OCI-LY7 (cell line): ENCODE results near the gene RASGRP1. TPM values are rescaled to one million over a fixed set of nuclear protein-coding genes. Genes with fewer than 3 reads are reported as not detected.

Source experiments
- BruUV-seq: library from RNA; stranded (reverse); fragments of 400-500 nt; replicated peaks from 2 replicates; lab custom pipeline; 2021; lab: Mats Ljungman, UMichigan
- CTCF ChIA-PET: fragments of 300-600 bp; sonication (Branson Sonifier 250); formaldehyde crosslinking; loops from one replicate; lab custom pipeline; 2022; ENCODE audit warnings: antibody characterized with exemption; ENCODE audit not compliant: unreplicated experiment; lab: Charles Lee
- POLR2A ChIA-PET: fragments of 300-600 bp; sonication (Branson Sonifier 250); formaldehyde crosslinking; loops from one replicate; lab custom pipeline; 2022; ENCODE audit warnings: antibody characterized with exemption; lab: Charles Lee
- DNase-seq: peaks from one replicate; pipeline ENCODE4 v3.0.0-alpha.2; 2015; ENCODE audit warnings: low spot score
- H2AFZ ChIP-seq: fragments of 200-600 bp; sonication (generic), shearing (Covaris generic); 2 replicates; pipeline ENCODE4 v1.6.1; 2014; ENCODE audit warnings: mild to moderate bottlenecking, antibody characterized with exemption, low read length, moderate library complexity
- H3K27ac ChIP-seq: fragments of 200-600 bp; sonication (generic); 2 replicates; pipeline ENCODE4 v1.5.1; 2014; ENCODE audit warnings: mixed run types, low read depth, mild to moderate bottlenecking, moderate library complexity, low read length, inconsistent platforms; ENCODE audit not compliant: poor library complexity, severe bottlenecking
- H3K36me3 ChIP-seq: fragments of 200-600 bp; sonication (generic); 2 replicates; pipeline ENCODE4 v1.6.1; 2014; ENCODE audit warnings: mild to moderate bottlenecking, antibody characterized with exemption, low read length, moderate library complexity, mixed read lengths; ENCODE audit not compliant: insufficient read depth
- H3K4me1 ChIP-seq: fragments of 200-600 bp; sonication (generic); 2 replicates; pipeline ENCODE4 v1.5.1; 2014; ENCODE audit warnings: mild to moderate bottlenecking, low read length; ENCODE audit not compliant: insufficient read depth, poor library complexity, severe bottlenecking
- H3K4me2 ChIP-seq: fragments of 200-600 bp; sonication (generic); 2 replicates; pipeline ENCODE4 v1.6.1; 2014; ENCODE audit warnings: mild to moderate bottlenecking, low read length
- H3K4me3 ChIP-seq: fragments of 200-600 bp; sonication (generic); 2 replicates; pipeline ENCODE4 v1.5.1; 2014; ENCODE audit warnings: mild to moderate bottlenecking, low read depth, low read length; ENCODE audit not compliant: poor library complexity, severe bottlenecking
- H3K79me2 ChIP-seq: fragments of 200-600 bp; sonication (generic); 2 replicates; pipeline ENCODE4 v1.6.1; 2016; ENCODE audit warnings: low read depth, mild to moderate bottlenecking, low read length, moderate library complexity, mixed read lengths; ENCODE audit not compliant: insufficient read depth
- H3K9me2 ChIP-seq: fragments of 200-600 bp; sonication (generic); 2 replicates; pipeline ENCODE4 v1.6.1; 2016; ENCODE audit warnings: mild to moderate bottlenecking, low read length, mixed read lengths; ENCODE audit not compliant: insufficient read depth
- H3K9me3 ChIP-seq: fragments of 200-600 bp; sonication (generic); 2 replicates; pipeline ENCODE4 v1.6.1; 2014; ENCODE audit warnings: mild to moderate bottlenecking, mixed run types, low read length, mixed read lengths
- H4K20me1 ChIP-seq: fragments of 200-600 bp; sonication (generic); 2 replicates; pipeline ENCODE4 v1.6.1; 2014; ENCODE audit warnings: mild to moderate bottlenecking, antibody characterized with exemption, low read length, moderate library complexity, mixed read lengths; ENCODE audit not compliant: insufficient read depth
- CTCF ChIP-seq: fragments of 200-600 bp; sonication (generic); conservative IDR thresholded peaks from 2 replicates; pipeline ENCODE4 v1.5.1; 2014; ENCODE audit warnings: mild to moderate bottlenecking, antibody characterized with exemption, low read length, moderate library complexity, mixed read lengths
- EZH2phosphoT487 ChIP-seq: fragments of 200-600 bp; sonication (generic); IDR thresholded peaks from 2 replicates; pipeline ENCODE4 v1.6.1; 2018; ENCODE audit warnings: low read depth, borderline replicate concordance, mild to moderate bottlenecking, mixed run types, antibody characterized with exemption, low read length, moderate library complexity, mixed read lengths
- intact Hi-C: fragments of 100-400 bp; cut with micrococcal nuclease; formaldehyde crosslinking; loops from one replicate; pipeline ENCODE4 v1.10.0; 2022; ENCODE audit not compliant: unreplicated experiment
- total RNA-seq, 2 experiments: library from RNA; depleted of rRNA in 1 of 2; stranded (reverse); fragments of >200 nt in 1 of 2; shearing (Covaris generic) in 1 of 2; gene quantifications; 2 replicates each; pipeline ENCODE4 v1.2.3, GENCODE V29; 2014 to 2022

Gene RASGRP1
- total RNA-seq, 2 experiments from 2014 or later: 6.1 to 17.2 TPM

- no peak for DNase-seq
- H3K36me3 ChIP-seq: no peaks in the 10 kb centered on the region
Observed at GRCh38 chr15:38551720-38552648, 12.6 kb downstream of the RASGRP1 start.

GRCh38 chr15:38549222-38549621 lies 15.4 kb downstream of the RASGRP1 start:
- Histone ChIP-seq H4K20me1 (no peaks in the 10 kb centered on the region; the same call in 1 of the 2 replicates), H3K4me3 (no peak overlapping the region), H3K36me3 (no peaks in the 10 kb centered on the region), H3K9me3 (no peaks in the 10 kb centered on the region), H3K4me2 (no peak overlapping the region), H2AFZ (no peak overlapping the region), H3K9me2 (no peaks in the 10 kb centered on the region), H3K79me2 (no peaks in the 10 kb centered on the region), H3K4me1 (no peaks in the 10 kb centered on the region), H3K27ac (no peak overlapping the region)
- CTCF ChIA-PET: interaction anchor here (0.7 kb wide), 1 partner anchor 15 kb away, joined by 4 read pairs; the partner anchor contains the start of gene RASGRP1
- intact Hi-C loops: no loop called here
- no peak for TF ChIP-seq CTCF
- TF ChIP-seq EZH2phosphoT487: no peak
- no TSS peak for BruUV-seq
- no peak for DNase-seq
- POLR2A ChIA-PET: no interaction called here

More at GRCh38 chr15:38551720-38552648, 12.6 kb downstream of the RASGRP1 start:
- H3K27ac ChIP-seq: no peak overlapping the region
- ChIA-PET POLR2A (interaction anchor here (0.7 to 1.3 kb wide), 5 partner anchors 12 to 123 kb away, joined by 3 to 4 read pairs (median 3); no protein-coding TSS in a partner anchor), CTCF (no interaction called here)
- H3K9me3 ChIP-seq: no peaks in the 10 kb centered on the region
- no TSS peak for BruUV-seq
- no peak overlapping the region for H3K4me2 ChIP-seq
- H3K9me2 ChIP-seq: no peaks in the 10 kb centered on the region
- TF ChIP-seq EZH2phosphoT487 (no peak), CTCF (no peak)
- H3K4me3 ChIP-seq: no peak overlapping the region
- H3K4me1 ChIP-seq: no peaks in the 10 kb centered on the region
- H2AFZ ChIP-seq: no peak overlapping the region
- H3K79me2 ChIP-seq: no peaks in the 10 kb centered on the region
- intact Hi-C loops: no loop called here
- H4K20me1 ChIP-seq: no peaks in the 10 kb centered on the region; the same call in 1 of the 2 replicates
